Measurements from ENCODE around the gene TAS2R30.
A peak's percentile ranks its signal among the peaks of the same experiment; 100 is the strongest.
"Not testable (repeated sequence)": the region's sequence is repeated elsewhere in the genome, so short reads cannot be mapped to it uniquely, and the experiment has no call there.

TAS2R30 gene

DNA sequence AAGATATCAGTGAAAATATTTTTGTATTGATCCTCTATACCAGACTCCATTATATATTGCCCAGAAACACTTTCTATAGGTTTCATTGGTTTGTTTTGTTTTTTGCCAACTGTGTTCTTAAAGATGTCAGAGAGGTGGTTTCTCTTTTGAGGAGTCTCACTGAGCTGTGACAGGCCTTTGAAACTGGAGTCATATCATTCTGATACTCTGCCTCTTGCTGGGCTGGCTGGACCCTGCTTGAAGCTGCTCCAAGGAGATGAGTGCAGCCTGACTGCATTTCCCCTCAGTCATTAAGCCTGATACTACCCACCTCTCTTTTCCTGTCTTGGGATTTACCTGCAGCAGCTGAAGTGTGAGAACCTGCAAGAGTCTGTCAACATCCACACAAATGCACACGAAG lies 16.4 kb upstream of the TAS2R30 start:
- peaks cover 6% of the 10 kb centered on the region for H3K9me3 Mint-ChIP-seq
- no peak overlapping the region for H3K4me3 Mint-ChIP-seq
- DNase-seq (ENCODE audit: low spot score in 2 of 2) = no peak
- H3K27me3 Mint-ChIP-seq = no peaks in the 10 kb centered on the region
- H3K36me3 Mint-ChIP-seq = peaks cover 21% of the 10 kb centered on the region
- H3K4me1 Mint-ChIP-seq = no peaks in the 10 kb centered on the region
- ATAC-seq (ENCODE audit: low read depth) = no peak
- no peak overlapping the region for H3K27ac Mint-ChIP-seq

DNA sequence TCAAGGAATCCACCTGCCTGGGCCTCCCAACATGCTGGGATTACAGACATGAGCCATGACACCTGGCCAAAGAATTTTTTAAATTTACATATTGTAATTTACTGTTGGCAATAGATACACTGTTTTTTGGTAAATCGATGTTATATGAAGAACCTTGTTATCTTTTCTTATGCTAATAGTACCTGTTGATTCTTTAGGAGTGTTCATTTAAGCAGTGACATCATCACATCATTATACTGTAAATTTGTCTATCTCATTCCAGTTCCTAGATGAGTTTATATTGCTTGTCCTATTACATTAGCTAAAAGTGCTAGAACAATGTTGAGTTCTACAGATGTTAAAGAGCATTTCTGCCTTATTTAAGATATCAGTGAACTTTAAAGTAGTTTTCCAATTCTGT lies 13.0 kb upstream of the TAS2R30 start:
- Mint-ChIP-seq H3K27me3 (no peaks in the 10 kb centered on the region), H3K4me1 (peaks cover 9% of the 10 kb centered on the region), H3K9me3 (peaks cover 10% of the 10 kb centered on the region), H3K27ac (no peak overlapping the region), H3K4me3 (no peak overlapping the region), H3K36me3 (peaks cover 33% of the 10 kb centered on the region)
- DNase-seq (ENCODE audit: low spot score in 2 of 2) (no peak), ATAC-seq (ENCODE audit: low read depth) (no peak)

DNA sequence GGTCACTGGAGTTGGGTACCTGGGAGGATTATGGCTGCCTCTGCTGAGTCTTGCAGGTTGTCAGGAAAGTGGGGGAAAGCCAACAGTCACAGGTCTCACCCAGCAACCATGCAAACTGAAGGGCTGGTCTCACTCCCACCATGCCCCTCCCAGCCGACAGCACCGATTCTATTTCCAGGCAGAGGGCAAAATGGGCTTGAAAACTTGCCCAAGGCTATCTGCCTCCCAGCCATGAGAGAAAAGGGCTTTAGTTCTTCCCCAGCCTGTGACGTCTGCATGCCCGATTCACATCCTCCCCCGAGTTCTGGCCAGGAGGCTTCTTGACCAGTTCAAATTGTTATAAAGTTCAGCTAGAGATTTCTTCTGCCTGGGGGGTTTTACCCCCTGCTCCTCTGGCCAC lies 9.9 kb upstream of the TAS2R30 start:
- Mint-ChIP-seq H3K4me1 (peaks cover 14% of the 10 kb centered on the region), H3K4me3 (no peak overlapping the region), H3K27me3 (no peaks in the 10 kb centered on the region), H3K27ac (no peak overlapping the region), H3K36me3 (peaks cover 37% of the 10 kb centered on the region), H3K9me3 (peaks cover 10% of the 10 kb centered on the region)
- ATAC-seq (ENCODE audit: low read depth) (no peak), DNase-seq (ENCODE audit: low spot score in 2 of 2) (no peak)

DNA sequence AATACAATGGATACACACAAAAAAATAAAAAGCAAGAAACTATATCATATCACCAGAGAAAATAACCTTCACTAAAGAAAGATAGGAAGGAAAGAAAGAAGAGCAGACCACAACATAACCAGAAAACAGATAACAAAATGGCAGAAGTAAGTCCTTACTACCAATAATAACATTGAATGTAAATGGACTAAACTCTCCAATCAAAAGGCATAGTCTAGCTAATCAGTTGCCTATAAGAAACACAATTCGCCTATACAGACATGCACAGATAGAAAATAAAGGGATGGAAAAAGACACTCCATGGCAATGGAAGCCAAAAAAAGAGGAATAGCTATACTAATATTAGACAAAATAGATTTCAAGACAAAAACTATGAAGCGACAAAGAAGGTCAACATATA lies 8.9 kb upstream of the TAS2R30 start:
- no peak overlapping the region for H3K4me3 Mint-ChIP-seq
- peaks cover 14% of the 10 kb centered on the region for H3K4me1 Mint-ChIP-seq
- H3K27ac Mint-ChIP-seq = no peak overlapping the region
- DNase-seq (ENCODE audit: low spot score in 2 of 2) = no peak
- no peaks in the 10 kb centered on the region for H3K27me3 Mint-ChIP-seq
- no peak for ATAC-seq (ENCODE audit: low read depth)
- peaks cover 38% of the 10 kb centered on the region for H3K36me3 Mint-ChIP-seq
- H3K9me3 Mint-ChIP-seq = peaks cover 10% of the 10 kb centered on the region

DNA sequence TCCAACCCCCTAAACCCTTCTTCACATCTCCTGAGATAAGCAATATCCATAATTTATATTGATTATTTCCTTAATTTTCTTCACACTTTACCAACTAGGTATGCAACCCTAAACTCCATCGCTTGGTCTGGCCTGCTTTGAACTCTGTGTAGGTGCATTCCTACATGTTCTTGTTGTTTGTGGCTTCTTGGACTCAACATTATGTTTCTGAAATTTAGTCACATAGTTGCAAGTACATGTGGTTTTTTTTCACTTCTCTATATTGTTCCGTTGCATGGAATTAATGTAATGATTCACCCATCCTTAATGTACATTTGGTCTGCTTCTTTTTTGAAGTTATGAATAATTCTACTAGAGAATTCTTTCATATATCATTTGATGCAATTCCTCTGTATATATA lies 1.6 kb upstream of the TAS2R30 start:
- no peak overlapping the region for H3K27ac Mint-ChIP-seq
- peaks cover 21% of the 10 kb centered on the region for H3K4me1 Mint-ChIP-seq
- H3K9me3 Mint-ChIP-seq = no peaks in the 10 kb centered on the region
- no peak overlapping the region for H3K4me3 Mint-ChIP-seq
- no peak for ATAC-seq (ENCODE audit: low read depth)
- peaks cover 17% of the 10 kb centered on the region for H3K36me3 Mint-ChIP-seq
- no peak for DNase-seq (ENCODE audit: low spot score in 2 of 2)
- no peaks in the 10 kb centered on the region for H3K27me3 Mint-ChIP-seq

DNA sequence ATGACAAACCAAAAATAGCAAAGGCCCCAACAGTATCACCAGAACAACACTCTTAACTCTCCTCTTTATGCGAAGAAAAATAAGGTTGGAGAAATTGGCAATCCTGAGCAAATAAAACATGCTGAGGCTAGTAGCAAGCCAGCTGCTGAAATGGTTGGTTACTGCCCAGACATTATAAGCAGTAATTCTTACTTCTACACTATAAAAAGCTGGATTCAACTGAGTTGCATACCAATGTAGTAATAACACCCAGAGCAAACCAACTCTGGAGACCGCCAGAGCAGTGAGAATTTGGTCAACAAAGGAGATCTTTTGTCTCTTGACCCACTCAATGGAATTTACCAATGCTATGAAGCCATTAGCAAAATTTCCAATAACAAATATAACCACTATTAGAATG lies 628 bp downstream of the TAS2R30 start:
- ATAC-seq (ENCODE audit: low read depth) (no peak), DNase-seq (ENCODE audit: low spot score in 2 of 2) (no peak)
- Mint-ChIP-seq H3K9me3 (no peaks in the 10 kb centered on the region), H3K4me3 (no peak overlapping the region), H3K36me3 (peaks cover 14% of the 10 kb centered on the region), H3K27ac (no peak overlapping the region), H3K27me3 (no peaks in the 10 kb centered on the region), H3K4me1 (peaks cover 25% of the 10 kb centered on the region)

DNA sequence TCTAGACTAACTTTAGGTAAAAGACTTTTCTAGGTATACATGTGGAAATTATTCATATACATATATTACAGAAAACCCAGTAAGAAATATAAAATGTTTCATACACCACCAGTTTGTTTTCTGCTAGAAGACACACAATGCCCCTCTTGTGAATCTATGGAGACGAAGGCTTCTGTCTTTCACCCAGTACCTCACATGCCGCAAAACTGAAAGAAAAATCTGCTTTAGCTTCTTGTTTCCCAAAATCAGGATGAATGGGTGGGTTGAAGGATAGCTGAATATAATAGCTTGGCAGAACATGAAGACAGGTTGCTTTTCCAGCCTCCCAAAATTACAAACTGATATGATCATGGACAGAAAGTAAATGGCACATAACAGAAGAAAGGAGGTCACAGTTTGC lies 1.3 kb downstream of the TAS2R30 start:
- Mint-ChIP-seq H3K27ac (no peak overlapping the region), H3K4me3 (no peak overlapping the region), H3K36me3 (peaks cover 14% of the 10 kb centered on the region), H3K9me3 (no peaks in the 10 kb centered on the region), H3K27me3 (no peaks in the 10 kb centered on the region), H3K4me1 (peaks cover 25% of the 10 kb centered on the region)
- ATAC-seq (ENCODE audit: low read depth) = no peak
- no peak for DNase-seq (ENCODE audit: low spot score in 2 of 2)

DNA sequence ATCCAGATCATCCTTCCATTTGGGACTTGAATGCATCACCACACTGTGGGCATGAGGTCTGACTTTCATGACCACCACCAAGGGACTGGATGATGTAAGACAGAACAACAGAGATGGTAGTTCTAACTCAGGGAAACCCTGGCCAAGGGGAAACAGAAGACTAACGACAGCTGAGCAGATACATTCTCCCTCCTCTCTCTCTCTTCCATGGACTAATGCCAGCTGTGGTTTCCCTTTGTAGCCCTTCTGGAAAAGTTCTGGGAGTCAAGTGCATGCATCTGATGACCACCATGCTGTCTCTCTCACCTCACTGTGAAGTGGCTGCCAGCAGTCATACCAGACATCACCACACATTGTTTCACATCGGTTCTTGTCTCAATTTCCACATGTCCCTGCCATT lies 3.4 kb downstream of the TAS2R30 start:
- Mint-ChIP-seq H3K4me1 (peaks cover 21% of the 10 kb centered on the region), H3K27me3 (no peaks in the 10 kb centered on the region), H3K27ac (no peak overlapping the region), H3K36me3 (peaks cover 19% of the 10 kb centered on the region), H3K4me3 (no peak overlapping the region), H3K9me3 (no peaks in the 10 kb centered on the region)
- DNase-seq (ENCODE audit: low spot score in 2 of 2) (no peak), ATAC-seq (ENCODE audit: low read depth) (no peak)

DNA sequence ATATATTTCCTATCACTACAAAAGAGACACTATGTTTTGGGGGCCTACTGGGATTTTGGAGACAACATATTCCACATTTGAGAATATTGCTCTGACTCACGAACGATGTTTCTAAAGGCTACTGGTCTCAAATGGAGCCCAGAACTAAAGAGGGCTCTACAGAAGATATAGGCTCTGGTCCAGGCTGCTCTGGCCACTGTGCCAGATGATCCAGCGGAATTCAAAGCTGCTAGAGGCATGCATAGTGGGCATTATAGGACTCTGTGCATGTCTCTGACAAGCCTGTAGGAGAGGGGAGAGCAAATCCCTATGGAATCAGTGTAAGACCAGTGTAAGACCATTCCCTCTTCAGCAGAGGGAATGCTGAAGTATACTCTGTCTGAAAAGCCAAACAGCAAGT lies 4.1 kb downstream of the TAS2R30 start:
- DNase-seq (ENCODE audit: low spot score in 2 of 2) (no peak), ATAC-seq (ENCODE audit: low read depth) (no peak)
- Mint-ChIP-seq H3K36me3 (peaks cover 19% of the 10 kb centered on the region), H3K4me3 (no peak overlapping the region), H3K27me3 (no peaks in the 10 kb centered on the region), H3K27ac (no peak overlapping the region), H3K9me3 (no peaks in the 10 kb centered on the region), H3K4me1 (peaks cover 19% of the 10 kb centered on the region)

DNA sequence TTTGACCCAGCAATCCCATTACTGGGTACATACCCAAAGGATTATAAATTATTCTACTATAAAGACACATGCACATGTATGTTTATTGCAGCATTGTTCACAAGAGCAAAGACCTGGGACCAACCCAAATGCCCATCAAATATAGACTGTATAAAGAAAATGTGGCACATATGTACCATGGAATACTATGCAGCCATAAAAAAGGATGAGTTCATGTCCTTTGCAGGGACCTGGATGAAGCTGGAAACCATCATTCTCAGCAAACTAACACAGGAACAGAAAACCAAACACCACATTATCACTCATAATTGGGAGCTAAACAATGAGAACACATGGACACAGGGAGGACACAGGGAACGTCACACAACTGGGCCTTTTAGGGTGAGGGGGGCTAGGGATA lies 20.3 kb downstream of the TAS2R30 start:
- not testable (repeated sequence) for H3K27me3 Mint-ChIP-seq; ATAC-seq (ENCODE audit: low read depth); DNase-seq (ENCODE audit: low spot score in 2 of 2); H3K27ac Mint-ChIP-seq; H3K4me3 Mint-ChIP-seq
- Mint-ChIP-seq H3K9me3 (peaks cover 14% of the 10 kb centered on the region), H3K4me1 (peaks cover 37% of the 10 kb centered on the region), H3K36me3 (peaks cover 64% of the 10 kb centered on the region)

DNA sequence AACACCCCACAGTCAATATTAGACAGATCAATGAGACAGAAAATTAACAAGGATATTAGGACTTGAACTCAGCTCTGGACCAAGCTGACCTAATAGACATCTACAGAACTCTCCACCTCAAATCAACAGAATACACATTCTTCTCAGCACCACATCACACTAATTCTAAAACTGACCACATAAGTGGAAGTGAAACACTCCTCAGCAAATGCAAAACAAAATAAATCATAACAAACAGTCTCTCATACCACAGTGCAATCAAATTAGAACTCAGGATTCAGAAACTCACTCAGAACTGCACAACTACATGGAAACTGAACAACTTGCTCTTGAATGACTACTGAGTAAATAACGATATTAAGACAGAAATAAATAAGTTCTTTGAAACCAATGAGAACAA lies 23.2 kb downstream of the TAS2R30 start:
- not testable (repeated sequence) for H3K9me3 Mint-ChIP-seq; DNase-seq (ENCODE audit: low spot score in 2 of 2); H3K27me3 Mint-ChIP-seq; ATAC-seq (ENCODE audit: low read depth); H3K4me3 Mint-ChIP-seq; H3K27ac Mint-ChIP-seq
- peaks cover 64% of the 10 kb centered on the region for H3K36me3 Mint-ChIP-seq
- H3K4me1 Mint-ChIP-seq = peaks cover 34% of the 10 kb centered on the region

DNA sequence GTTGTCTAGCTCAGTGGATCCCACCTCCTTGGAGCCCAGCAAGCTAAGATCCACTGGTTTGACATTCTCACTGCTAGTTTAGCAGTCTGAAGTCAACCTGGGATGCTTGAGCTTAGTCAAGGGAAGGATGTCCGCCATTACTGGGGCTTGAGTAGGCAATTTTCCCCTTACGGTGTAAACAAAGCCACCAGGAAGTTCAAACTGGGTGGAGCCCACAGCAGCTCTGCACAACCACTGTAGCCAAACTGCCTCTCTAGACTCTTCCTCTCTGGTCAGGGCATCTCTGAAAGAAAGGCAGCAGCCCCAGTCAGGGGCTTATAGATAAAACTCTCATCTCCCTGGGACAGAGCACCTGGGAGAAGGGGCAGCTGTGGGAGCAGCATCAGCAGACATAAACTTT lies 25.6 kb downstream of the TAS2R30 start:
- no peak for ATAC-seq (ENCODE audit: low read depth)
- no peak for DNase-seq (ENCODE audit: low spot score in 2 of 2)
- Mint-ChIP-seq H3K9me3 (peaks cover 11% of the 10 kb centered on the region), H3K27me3 (no peaks in the 10 kb centered on the region), H3K27ac (peak overlapping the region; percentile 81), H3K4me1 (peaks cover 30% of the 10 kb centered on the region), H3K36me3 (peaks cover 61% of the 10 kb centered on the region), H3K4me3 (peak overlapping the region; percentile 48)

DNA sequence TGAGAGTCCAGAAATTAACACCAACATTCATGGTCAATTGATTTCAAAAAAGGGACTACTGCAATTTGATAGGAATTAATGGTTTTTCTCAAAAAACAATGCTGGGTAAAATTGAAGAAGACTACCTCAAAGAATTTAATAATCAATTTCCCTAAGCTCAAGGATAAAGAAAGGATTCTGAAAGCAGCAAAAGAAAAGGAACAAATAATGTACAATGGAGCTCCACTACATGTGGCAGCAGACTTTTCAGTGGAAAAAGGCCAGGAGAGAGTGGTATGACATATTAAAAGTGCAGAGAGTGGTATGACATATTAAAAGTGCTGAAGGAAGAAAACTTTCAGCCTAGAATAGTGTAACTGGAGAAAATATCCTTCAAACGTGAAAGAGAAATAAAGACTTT lies 26.7 kb downstream of the TAS2R30 start:
- peaks cover 58% of the 10 kb centered on the region for H3K36me3 Mint-ChIP-seq
- peaks cover 11% of the 10 kb centered on the region for H3K9me3 Mint-ChIP-seq
- DNase-seq (ENCODE audit: low spot score in 2 of 2) (no peak), ATAC-seq (ENCODE audit: low read depth) (no peak)
- no peak overlapping the region for H3K27ac Mint-ChIP-seq
- H3K4me3 Mint-ChIP-seq = no peak overlapping the region
- peaks cover 27% of the 10 kb centered on the region for H3K4me1 Mint-ChIP-seq
- H3K27me3 Mint-ChIP-seq = no peaks in the 10 kb centered on the region

DNA sequence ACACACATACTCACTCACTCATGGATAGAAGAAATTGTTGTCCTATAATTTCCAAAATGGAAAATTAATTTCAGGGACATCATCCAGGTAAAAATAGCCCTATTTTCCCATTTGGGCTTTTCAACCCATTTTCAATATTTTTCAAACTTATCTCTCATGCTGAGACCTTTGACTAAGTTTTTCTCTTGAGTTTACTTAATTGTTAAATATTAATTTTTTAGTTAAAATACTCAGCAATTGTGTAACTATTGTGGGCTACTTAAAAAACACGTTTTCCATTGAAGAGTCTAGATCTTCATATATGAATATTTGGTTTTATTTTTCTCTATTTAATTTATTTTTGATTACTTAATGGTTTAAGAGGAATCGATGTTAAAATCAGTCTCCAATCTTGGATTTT lies 28.2 kb downstream of the TAS2R30 start:
- no peak for DNase-seq (ENCODE audit: low spot score in 2 of 2)
- Mint-ChIP-seq H3K27ac (no peak overlapping the region), H3K27me3 (no peaks in the 10 kb centered on the region), H3K9me3 (peaks cover 6% of the 10 kb centered on the region), H3K4me3 (no peak overlapping the region), H3K4me1 (peaks cover 21% of the 10 kb centered on the region), H3K36me3 (peaks cover 47% of the 10 kb centered on the region)
- ATAC-seq (ENCODE audit: low read depth) = no peak

DNA sequence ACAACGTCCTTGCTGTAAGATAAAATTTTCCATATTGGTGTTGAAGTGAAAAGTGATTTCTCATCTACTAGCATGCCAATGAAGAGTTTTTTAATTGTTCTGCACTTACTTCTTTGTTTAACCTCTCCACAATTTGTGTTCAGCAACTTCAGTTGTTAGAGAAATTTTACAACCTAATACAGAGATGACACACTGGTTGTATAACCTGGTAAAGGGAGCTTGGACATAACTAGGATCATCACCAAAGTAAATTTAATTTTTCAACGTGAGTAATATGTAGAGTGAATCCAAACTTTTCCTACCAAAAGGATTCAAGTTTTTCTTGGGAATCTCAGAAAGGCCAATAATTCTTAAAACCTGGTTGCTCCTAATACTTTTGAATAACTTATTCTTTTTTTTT lies 28.9 kb downstream of the TAS2R30 start:
- Mint-ChIP-seq H3K9me3 (peaks cover 4% of the 10 kb centered on the region), H3K4me3 (no peak overlapping the region), H3K27ac (no peak overlapping the region), H3K4me1 (peaks cover 15% of the 10 kb centered on the region), H3K36me3 (peaks cover 42% of the 10 kb centered on the region), H3K27me3 (no peaks in the 10 kb centered on the region)
- DNase-seq (ENCODE audit: low spot score in 2 of 2) (no peak), ATAC-seq (ENCODE audit: low read depth) (no peak)

DNA sequence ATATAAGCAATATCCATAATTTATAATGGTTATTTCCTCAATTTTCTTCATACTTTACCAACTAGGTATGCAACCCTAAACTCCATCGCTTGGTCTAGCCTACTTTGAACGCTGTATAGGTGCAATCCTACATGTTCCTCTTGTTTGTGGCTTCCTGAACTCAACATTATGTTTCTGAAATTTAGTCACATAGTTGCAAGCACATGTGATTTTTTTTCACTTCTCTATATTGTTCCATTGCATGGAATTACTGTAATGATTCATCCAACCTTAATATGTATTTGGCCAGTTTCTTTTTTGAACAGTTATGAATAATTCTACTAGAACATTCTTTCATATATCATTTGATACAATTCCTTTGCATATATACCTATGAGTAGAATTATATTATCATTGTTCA lies 39.5 kb downstream of the TAS2R30 start:
- H3K4me3 Mint-ChIP-seq; H3K4me1 Mint-ChIP-seq; H3K27me3 Mint-ChIP-seq; ATAC-seq (ENCODE audit: low read depth); DNase-seq (ENCODE audit: low spot score in 2 of 2); H3K27ac Mint-ChIP-seq; H3K9me3 Mint-ChIP-seq: not testable (repeated sequence)
- peaks cover 11% of the 10 kb centered on the region for H3K36me3 Mint-ChIP-seq
